ENCODE results near the gene USP32. TPM values are rescaled to one million over a fixed set of nuclear protein-coding genes. Genes with fewer than 3 reads are reported as not detected.
"Not testable (repeated sequence)": the region's sequence is repeated elsewhere in the genome, so short reads cannot be mapped to it uniquely, and the experiment has no call there.

USP32 gene
- total RNA-seq, 1 experiment from 2014 or later = 73.5 TPM

- H3K79me1 ChIP-seq (ENCODE audit: insufficient read depth, low read depth, low read length, poor library complexity, severe bottlenecking) = no peaks in the 10 kb centered on the region
- H3K79me2 ChIP-seq (ENCODE audit: insufficient read depth, low read length) = no peaks in the 10 kb centered on the region
- no peaks in the 10 kb centered on the region for H3K9me3 ChIP-seq (ENCODE audit: control insufficient read depth, low read depth, low read length)
- no peak overlapping the region for H3K56ac ChIP-seq (ENCODE audit: insufficient read length, low read depth, low read length)
- H3K27me3 ChIP-seq (ENCODE audit: insufficient read depth, low read length) = no peaks in the 10 kb centered on the region
- H2BK15ac ChIP-seq (ENCODE audit: low read depth, low read length) = no peak overlapping the region
- no peaks in the 10 kb centered on the region for H3K4me1 ChIP-seq (ENCODE audit: insufficient read depth, low read length)
- peaks cover 11 to 48% (median 38%) of the 10 kb centered on the region in 3 experiments; a peak in 6 of 7 replicates for H3K36me3 Mint-ChIP-seq (ENCODE audit: insufficient read depth in 1 of 3, low read depth in 3 of 3)
- no peak overlapping the region for H3K4me2 ChIP-seq (ENCODE audit: insufficient read depth, insufficient read length, low read length)
- peaks cover 3 to 5% of the 10 kb centered on the region in 2 experiments; a peak in 2 of 4 replicates for H3K4me1 Mint-ChIP-seq
- no peak overlapping the region for H3K9ac ChIP-seq (ENCODE audit: extremely low read depth, insufficient read length, low read length)
- H3K14ac ChIP-seq (ENCODE audit: insufficient read depth, low read length) = no peak overlapping the region
- no peak for TF ChIP-seq CTCF (conservative IDR thresholded peaks at IDR 0.05)
- H3K4me3 Mint-ChIP-seq = no peak overlapping the region
- H2AK5ac ChIP-seq (ENCODE audit: insufficient read length, low read length) = no peak overlapping the region
- no peak overlapping the region for H3K23ac ChIP-seq (ENCODE audit: insufficient read length, low read depth, low read length)
- H3K9me3 Mint-ChIP-seq = no peaks in the 10 kb centered on the region
- H4K91ac ChIP-seq (ENCODE audit: insufficient read length, low read depth, low read length) = no peak overlapping the region
- no peak overlapping the region for H2BK12ac ChIP-seq (ENCODE audit: insufficient read length, low read depth, low read length)
- no peak overlapping the region for H2AFZ ChIP-seq (ENCODE audit: low read length)
- H3K4ac ChIP-seq (ENCODE audit: low read depth, low read length) = no peak overlapping the region
- H3T11ph ChIP-seq (ENCODE audit: low read length) = no peak overlapping the region
- H4K20me1 ChIP-seq (ENCODE audit: control insufficient read depth, insufficient read depth, insufficient read length) = no peaks in the 10 kb centered on the region
- H3K27ac Mint-ChIP-seq = no peak overlapping the region
- no peak overlapping the region for H2BK20ac ChIP-seq (ENCODE audit: low read depth, low read length, poor library complexity, severe bottlenecking)
- H4K8ac ChIP-seq (replicated peaks; ENCODE audit: insufficient read length, low read depth, low read length) = no peak overlapping the region
- H3K23me2 ChIP-seq (ENCODE audit: insufficient read length, low read depth, low read length, poor library complexity, severe bottlenecking) = no peaks in the 10 kb centered on the region
- no peak overlapping the region for H3K27ac ChIP-seq (ENCODE audit: insufficient read length, low read depth, low read length)
- no peak overlapping the region for H3K18ac ChIP-seq (ENCODE audit: insufficient read length, low read depth, low read length)
- H2BK5ac ChIP-seq (ENCODE audit: insufficient read length, low read length) = no peak overlapping the region
- DNase-seq = no peak
- H3K27me3 Mint-ChIP-seq (ENCODE audit: low read depth) = no peaks in the 10 kb centered on the region
- no CpG with 5 or more reads among the region's 1 CpG for WGBS (ENCODE audit: extremely low coverage, insufficient read length, low lambda C conversion rate)
- no peak overlapping the region for H4K5ac ChIP-seq (ENCODE audit: insufficient read length, low read depth, low read length)
- H2BK120ac ChIP-seq (ENCODE audit: low read depth, low read length, poor library complexity, severe bottlenecking) = no peak overlapping the region
Observed at GRCh38 chr17:60223456-60223855, 168.5 kb downstream of the USP32 start.

GRCh38 chr17:60218774-60219173 lies 173.2 kb downstream of the USP32 start:
- not testable (repeated sequence) for H2BK12ac ChIP-seq (ENCODE audit: insufficient read length, low read depth, low read length); H3K27ac ChIP-seq (ENCODE audit: insufficient read length, low read depth, low read length); H3K23ac ChIP-seq (ENCODE audit: insufficient read length, low read depth, low read length); H3K4me1 Mint-ChIP-seq; H3K4ac ChIP-seq (ENCODE audit: low read depth, low read length); H2BK15ac ChIP-seq (ENCODE audit: low read depth, low read length); H4K8ac ChIP-seq (replicated peaks; ENCODE audit: insufficient read length, low read depth, low read length); H2BK20ac ChIP-seq (ENCODE audit: low read depth, low read length, poor library complexity, severe bottlenecking); H3K9me3 ChIP-seq (ENCODE audit: control insufficient read depth, low read depth, low read length); H4K91ac ChIP-seq (ENCODE audit: insufficient read length, low read depth, low read length); H2AFZ ChIP-seq (ENCODE audit: low read length); H4K20me1 ChIP-seq (ENCODE audit: control insufficient read depth, insufficient read depth, insufficient read length); H2AK5ac ChIP-seq (ENCODE audit: insufficient read length, low read length); H3K27me3 Mint-ChIP-seq (ENCODE audit: low read depth); H3K23me2 ChIP-seq (ENCODE audit: insufficient read length, low read depth, low read length, poor library complexity, severe bottlenecking); H3K79me1 ChIP-seq (ENCODE audit: insufficient read depth, low read depth, low read length, poor library complexity, severe bottlenecking); H2BK5ac ChIP-seq (ENCODE audit: insufficient read length, low read length); H3K56ac ChIP-seq (ENCODE audit: insufficient read length, low read depth, low read length); H2BK120ac ChIP-seq (ENCODE audit: low read depth, low read length, poor library complexity, severe bottlenecking); H3K27me3 ChIP-seq (ENCODE audit: insufficient read depth, low read length); H3K9me3 Mint-ChIP-seq; H3K9ac ChIP-seq (ENCODE audit: extremely low read depth, insufficient read length, low read length); DNase-seq; H3K4me1 ChIP-seq (ENCODE audit: insufficient read depth, low read length); H4K5ac ChIP-seq (ENCODE audit: insufficient read length, low read depth, low read length); H3K4me3 Mint-ChIP-seq; H3K18ac ChIP-seq (ENCODE audit: insufficient read length, low read depth, low read length); H3K4me2 ChIP-seq (ENCODE audit: insufficient read depth, insufficient read length, low read length); H3K27ac Mint-ChIP-seq; H3T11ph ChIP-seq (ENCODE audit: low read length); H3K79me2 ChIP-seq (ENCODE audit: insufficient read depth, low read length); H3K14ac ChIP-seq (ENCODE audit: insufficient read depth, low read length)
- WGBS (ENCODE audit: extremely low coverage, insufficient read length, low lambda C conversion rate) = no CpG with 5 or more reads among the region's 2 CpGs
- peaks cover 14 to 29% (median 28%) of the 10 kb centered on the region in 3 experiments; a peak in 6 of 7 replicates for H3K36me3 Mint-ChIP-seq (ENCODE audit: insufficient read depth in 1 of 3, low read depth in 3 of 3)
